Measurements from ENCODE around the gene MYRFL.

DNA sequence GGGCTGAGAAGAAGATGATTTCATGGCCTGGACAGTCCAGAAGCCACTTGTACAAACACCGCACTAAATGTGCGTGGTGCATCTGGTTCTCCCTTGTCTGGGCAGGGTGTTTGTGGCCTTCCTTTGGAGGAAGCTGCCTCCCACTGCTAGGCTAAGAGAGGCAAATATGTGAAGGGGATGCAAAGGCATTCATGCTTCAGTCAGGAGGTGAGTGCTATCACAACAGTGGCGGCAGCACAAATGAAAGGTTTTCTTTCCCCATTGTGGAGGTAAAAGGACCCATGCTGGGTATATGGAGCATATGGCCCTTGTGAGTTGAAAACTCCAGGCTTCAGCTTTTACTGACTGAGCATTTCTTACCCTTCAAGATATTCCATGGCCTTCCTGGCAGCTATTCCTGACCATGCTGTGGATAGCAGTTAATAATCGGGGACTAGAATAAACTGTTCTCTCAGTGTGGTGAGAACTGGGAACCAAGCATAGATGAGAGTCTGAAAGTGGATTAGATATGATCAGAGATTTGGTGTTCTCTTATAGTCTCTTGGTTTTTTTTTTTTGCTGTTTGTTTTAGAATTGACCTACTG is 69.9 kb downstream of the MYRFL start:
- TF ChIP-seq, protein P1, sequence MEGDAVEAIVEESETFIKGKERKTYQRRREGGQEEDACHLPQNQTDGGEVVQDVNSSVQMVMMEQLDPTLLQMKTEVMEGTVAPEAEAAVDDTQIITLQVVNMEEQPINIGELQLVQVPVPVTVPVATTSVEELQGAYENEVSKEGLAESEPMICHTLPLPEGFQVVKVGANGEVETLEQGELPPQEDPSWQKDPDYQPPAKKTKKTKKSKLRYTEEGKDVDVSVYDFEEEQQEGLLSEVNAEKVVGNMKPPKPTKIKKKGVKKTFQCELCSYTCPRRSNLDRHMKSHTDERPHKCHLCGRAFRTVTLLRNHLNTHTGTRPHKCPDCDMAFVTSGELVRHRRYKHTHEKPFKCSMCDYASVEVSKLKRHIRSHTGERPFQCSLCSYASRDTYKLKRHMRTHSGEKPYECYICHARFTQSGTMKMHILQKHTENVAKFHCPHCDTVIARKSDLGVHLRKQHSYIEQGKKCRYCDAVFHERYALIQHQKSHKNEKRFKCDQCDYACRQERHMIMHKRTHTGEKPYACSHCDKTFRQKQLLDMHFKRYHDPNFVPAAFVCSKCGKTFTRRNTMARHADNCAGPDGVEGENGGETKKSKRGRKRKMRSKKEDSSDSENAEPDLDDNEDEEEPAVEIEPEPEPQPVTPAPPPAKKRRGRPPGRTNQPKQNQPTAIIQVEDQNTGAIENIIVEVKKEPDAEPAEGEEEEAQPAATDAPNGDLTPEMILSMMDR (IDR thresholded peaks at IDR 0.05; ENCODE audit: poor library complexity) = no peak
- TF ChIP-seq EZH2phosphoT487 (IDR thresholded peaks at IDR 0.05; ENCODE audit: low read depth, severe bottlenecking, unreplicated experiment) (no peak), EZH2 (IDR thresholded peaks at IDR 0.05; ENCODE audit: borderline replicate concordance) (no peak)

All from hepatocyte (in vitro differentiated cells).